Endometrial microvascular endothelial cells (primary cell): ENCODE data around the gene ME2. TPM values are rescaled to one million over a fixed set of nuclear protein-coding genes. Genes with fewer than 3 reads are reported as not detected.

Experiments used
- total RNA-seq: library from RNA; depleted of rRNA; stranded (reverse); fragments of >200 nt; gene quantifications from one replicate; pipeline ENCODE4 v1.2.3, GENCODE V29; 2015; ENCODE audit errors: inconsistent ontology term

Gene ME2
- total RNA-seq, 1 donor from 2014 or later, result 68.1 TPM

Other genes starting within 250 kb of the ME2 start
- gene MRO, start 59.1 kb upstream of the ME2 start, total RNA-seq, result not detected
- 13.0 TPM for gene ELAC1, start 88.9 kb downstream of the ME2 start, total RNA-seq
- gene SMAD4, start 151.1 kb downstream of the ME2 start, total RNA-seq, result 76.7 TPM